Vagina (tissue), 2 donors: ENCODE results near the gene SLC9C1. TPM values are rescaled to one million over a fixed set of nuclear protein-coding genes. Genes with fewer than 3 reads are reported as not detected.

Experiments used
- DNase-seq, 2 donors: peaks; one replicate each; pipeline ENCODE4 v3.0.0-alpha.2; 2017; ENCODE audit errors: extremely low spot score in 2 of 2
- H3K27ac ChIP-seq: fragments of 200-600 bp; sonication (generic); one replicate; pipeline ENCODE4 v1.5.1; 2019
- H3K27me3 ChIP-seq: fragments of 200-600 bp; sonication (generic); one replicate; pipeline ENCODE4 v1.5.1; 2019
- H3K36me3 ChIP-seq, 2 donors: fragments of 200-600 bp; sonication (generic); one replicate each; pipeline ENCODE4 v1.5.1; 2017 to 2019
- H3K4me1 ChIP-seq: fragments of 200-600 bp; sonication (generic); one replicate; pipeline ENCODE4 v1.5.1; 2019
- H3K4me3 ChIP-seq, 2 donors: fragments of 200-600 bp; sonication (generic); 1 replicate in 1 of 2; 2 replicates in 1 of 2; pipeline ENCODE4 v1.5.1; 2016 to 2019
- H3K9me3 ChIP-seq: fragments of 200-600 bp; sonication (generic); one replicate; pipeline ENCODE4 v1.5.1; 2019
- CTCF ChIP-seq, 3 experiments: fragments of 450-650 bp in 2 of 3; fragments of 200-600 bp in 1 of 3; sonication (generic) in 1 of 3; IDR thresholded peaks; one replicate each; pipeline ENCODE4 v1.5.1; 2017 to 2019; ENCODE audit warnings: antibody characterized with exemption in 3 of 3, mild to moderate bottlenecking in 2 of 3, moderate library complexity in 2 of 3
- POLR2A ChIP-seq, 2 donors: fragments of 450-650 bp; IDR thresholded peaks; one replicate each; pipeline ENCODE4 v1.6.1; 2017; ENCODE audit warnings: antibody characterized with exemption in 2 of 2, mild to moderate bottlenecking in 2 of 2, moderate library complexity in 2 of 2
- POLR2AphosphoS5 ChIP-seq, 2 donors: sonication (generic); formaldehyde crosslinking; IDR thresholded peaks; one replicate each; pipeline ENCODE4 v1.9.0; 2017; ENCODE audit warnings: antibody characterized with exemption in 2 of 2, mild to moderate bottlenecking in 2 of 2, low read depth in 1 of 2; ENCODE audit not compliant: insufficient read depth in 1 of 2
- intact Hi-C: fragments of 100-400 bp; cut with DNase I; formaldehyde crosslinking; loops from one replicate; pipeline ENCODE4 v1.15.1; 2023
- microRNA counts, 2 donors: library from miRNA; unstranded; fragments of <30 nt; microRNA quantifications; one replicate each; lab custom pipeline; 2016 to 2017
- microRNA-seq: library from miRNA; unstranded; fragments of <30 nt; microRNA quantifications from one replicate; pipeline ENCODE4, GENCODE V29; 2017; ENCODE audit warnings: borderline number of aligned reads, borderline replicate concordance
- small RNA-seq: library from RNA; depleted of rRNA; stranded (forward); fragments of <200 nt; gene quantifications from one replicate; pipeline ENCODE3, GENCODE V24; 2016
- total RNA-seq: library from RNA; depleted of rRNA; stranded (reverse); fragments of >200 nt; gene quantifications from one replicate; pipeline ENCODE4 v1.2.3, GENCODE V29; 2016

SLC9C1 gene
- total RNA-seq, 1 donor from 2014 or later, result not detected

- no peaks in the 10 kb centered on the region for H3K27me3 ChIP-seq
- H3K4me1 ChIP-seq, result no peaks in the 10 kb centered on the region
- H3K36me3 ChIP-seq, result no peaks in the 10 kb centered on the region
- no peak for TF ChIP-seq POLR2AphosphoS5 (IDR thresholded peaks at IDR 0.05; ENCODE audit: insufficient read depth in 1 of 2, low read depth in 1 of 2)
- no peak for TF ChIP-seq CTCF (IDR thresholded peaks at IDR 0.05)
- TF ChIP-seq POLR2A (IDR thresholded peaks at IDR 0.05), result no peak
- no peaks in the 10 kb centered on the region for H3K9me3 ChIP-seq
- no peak for DNase-seq
- intact Hi-C loops, result no loop called here
- no peak overlapping the region for H3K27ac ChIP-seq
- H3K4me3 ChIP-seq, result no peak overlapping the region
Measured at GRCh38 chr3:112093180-112093522, 200.9 kb downstream of the SLC9C1 start.

GRCh38 chr3:112092496-112093179 is 201.4 kb downstream of the SLC9C1 start:
- Histone ChIP-seq H3K27me3 (no peaks in the 10 kb centered on the region), H3K4me3 (no peak overlapping the region), H3K36me3 (no peaks in the 10 kb centered on the region), H3K9me3 (no peaks in the 10 kb centered on the region), H3K27ac (no peak overlapping the region), H3K4me1 (peaks cover 4% of the 10 kb centered on the region)
- DNase-seq, result no peak
- TF ChIP-seq CTCF (IDR thresholded peaks at IDR 0.05) (no peak), POLR2AphosphoS5 (IDR thresholded peaks at IDR 0.05; ENCODE audit: insufficient read depth in 1 of 2, low read depth in 1 of 2) (no peak), POLR2A (IDR thresholded peaks at IDR 0.05) (no peak)
- intact Hi-C loops, result no loop called here

- peaks cover 16% of the 10 kb centered on the region for H3K4me1 ChIP-seq
- no peak for DNase-seq
- no peak overlapping the region for H3K4me3 ChIP-seq
- H3K36me3 ChIP-seq, result no peaks in the 10 kb centered on the region
- no peaks in the 10 kb centered on the region for H3K27me3 ChIP-seq
- H3K27ac ChIP-seq, result no peak overlapping the region
- TF ChIP-seq POLR2A (IDR thresholded peaks at IDR 0.05) (no peak), POLR2AphosphoS5 (IDR thresholded peaks at IDR 0.05; ENCODE audit: insufficient read depth in 1 of 2, low read depth in 1 of 2) (no peak), CTCF (IDR thresholded peaks at IDR 0.05) (no peak)
- intact Hi-C loops, result no loop called here
- H3K9me3 ChIP-seq, result no peaks in the 10 kb centered on the region
Measured at GRCh38 chr3:112090887-112091586, 203.0 kb downstream of the SLC9C1 start.

MicroRNAs encoded within 50 kb of the gene (microRNA counts, 767-probe panel; counts per million panel counts)
- 238 to 261 counts per million in 2 donors for microRNA hsa-miR-567 (lab: Ali Mortazavi, UCI)

Small RNA genes lying within 50 kb of the gene (microRNA-seq; reads per million reads assigned to microRNA genes)
- not detected for gene MIR567

Small RNA genes lying within 50 kb of the gene (small RNA-seq; reads per million reads assigned to genes)
- not detected for gene MIR567

Other genes with a start within 250 kb of the SLC9C1 start
- gene C3orf52, start 207.8 kb downstream of the SLC9C1 start, total RNA-seq, result 8.1 TPM
- 1.5 TPM for gene GCSAM, start 161.0 kb downstream of the SLC9C1 start, total RNA-seq
- 3.9 TPM for gene CD200, start 38.9 kb upstream of the SLC9C1 start, total RNA-seq
- gene BTLA, start 205.3 kb upstream of the SLC9C1 start, total RNA-seq, result 3.2 TPM